GM18508 (cell line): ENCODE data around the gene EEFSEC.

ENCODE experiments used
- ATAC-seq: cut with Tn5 transposase; IDR thresholded peaks from one replicate; pipeline ENCODE4 v1.9.1; 2021; ENCODE audit warnings: moderate number of reproducible peaks; ENCODE audit not compliant: insufficient read depth, unreplicated experiment

Gene EEFSEC

GRCh38 chr3:128452120-128452519, 298.8 kb downstream of the EEFSEC start:
- no peak for ATAC-seq

DNA sequence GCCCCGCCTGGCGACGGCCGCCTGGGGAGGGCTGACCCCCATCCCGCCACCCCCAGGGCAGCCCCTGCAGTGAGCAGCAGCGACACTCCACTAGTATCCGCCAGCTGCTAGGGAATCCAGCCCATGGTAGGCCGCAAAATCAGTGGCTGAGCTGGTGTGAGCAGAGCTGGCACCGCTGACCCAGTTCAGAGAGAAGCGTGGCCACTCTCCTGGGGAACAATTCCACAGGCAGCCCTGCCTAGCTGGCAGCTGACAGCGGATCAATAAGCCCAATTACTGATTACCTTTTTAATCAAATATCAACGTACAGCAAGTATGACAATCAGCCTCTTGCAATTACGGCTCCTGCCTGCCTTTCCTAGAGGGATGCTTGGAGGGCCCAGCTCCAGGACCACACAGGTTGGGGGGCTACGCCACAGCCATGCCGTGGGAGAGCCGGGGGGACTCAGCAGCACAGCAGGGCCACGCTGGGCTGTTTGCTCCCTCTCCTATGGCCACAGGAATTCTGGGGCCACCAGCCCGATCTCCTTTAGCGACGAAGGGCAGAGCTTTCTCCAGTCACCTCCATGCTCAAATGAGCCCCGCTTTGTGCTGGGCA, 299.5 kb downstream of the EEFSEC start:
- ATAC-seq, result no peak

DNA sequence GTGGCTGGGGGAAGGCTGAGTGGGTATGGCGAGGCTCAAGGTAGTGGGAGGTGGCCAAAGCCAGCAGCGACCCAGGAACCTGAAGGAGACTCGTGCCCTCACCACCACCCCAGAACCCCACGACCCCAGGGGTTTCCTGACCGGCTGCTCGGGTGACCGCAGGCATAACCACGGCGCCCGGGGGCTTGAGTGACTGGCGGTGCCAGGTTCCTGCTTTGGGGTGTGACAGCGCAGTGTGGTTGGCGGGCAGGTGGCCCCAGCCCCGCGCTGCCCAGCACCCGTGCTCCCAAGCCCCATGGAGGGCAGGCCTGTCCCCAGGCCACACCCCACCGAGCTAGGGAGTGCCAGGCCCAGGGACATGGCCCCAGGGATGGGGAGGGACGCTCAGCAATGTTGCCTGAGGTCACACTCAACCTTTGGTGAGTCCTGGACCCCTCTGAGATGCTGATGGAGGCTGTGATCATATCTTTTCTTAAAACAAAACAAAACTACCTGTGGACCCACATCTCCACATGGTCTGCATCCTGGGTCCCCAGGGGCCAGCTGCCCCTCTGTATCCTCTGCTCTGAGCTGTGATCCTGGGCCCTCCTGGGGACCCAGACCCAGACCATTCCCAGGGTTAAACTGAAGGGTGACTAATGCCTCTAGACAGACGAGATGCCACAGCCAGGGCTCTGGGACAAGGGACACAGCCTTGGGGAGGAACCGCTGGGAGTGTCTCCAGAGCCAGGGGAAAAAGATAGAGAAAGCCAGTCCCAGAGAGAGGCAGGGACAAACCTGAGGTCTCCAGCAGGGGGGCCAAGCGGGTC, 300.4 kb downstream of the EEFSEC start:
- ATAC-seq, result no peak

- no peak for ATAC-seq
Observed at GRCh38 chr3:128454310-128454618, 301.0 kb downstream of the EEFSEC start.

DNA sequence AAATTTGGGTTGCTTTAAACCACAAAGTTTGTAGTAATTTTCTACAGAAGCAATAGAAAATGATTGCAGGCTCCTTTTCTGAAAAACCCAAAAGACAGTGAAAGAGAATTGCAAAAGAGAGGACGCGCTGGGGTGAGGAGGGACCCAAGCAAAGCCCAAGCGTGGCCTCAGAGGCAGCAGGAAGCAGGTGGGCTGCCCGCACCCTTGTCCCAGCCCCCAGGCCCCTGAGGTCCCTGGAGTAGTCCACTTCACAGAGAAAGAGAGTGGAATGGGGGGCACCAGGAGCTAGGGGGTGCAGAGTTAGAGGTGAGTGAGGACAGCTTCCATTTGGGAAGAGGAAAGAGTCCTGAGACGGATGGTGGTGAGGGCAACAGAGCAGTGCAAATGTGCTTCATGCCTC, 301.8 kb downstream of the EEFSEC start:
- ATAC-seq, result no peak

GRCh38 chr3:128455786-128456748, 302.8 kb downstream of the EEFSEC start:
- ATAC-seq, result no peak

GRCh38 chr3:128456776-128457715, 303.8 kb downstream of the EEFSEC start:
- ATAC-seq, result no peak

DNA sequence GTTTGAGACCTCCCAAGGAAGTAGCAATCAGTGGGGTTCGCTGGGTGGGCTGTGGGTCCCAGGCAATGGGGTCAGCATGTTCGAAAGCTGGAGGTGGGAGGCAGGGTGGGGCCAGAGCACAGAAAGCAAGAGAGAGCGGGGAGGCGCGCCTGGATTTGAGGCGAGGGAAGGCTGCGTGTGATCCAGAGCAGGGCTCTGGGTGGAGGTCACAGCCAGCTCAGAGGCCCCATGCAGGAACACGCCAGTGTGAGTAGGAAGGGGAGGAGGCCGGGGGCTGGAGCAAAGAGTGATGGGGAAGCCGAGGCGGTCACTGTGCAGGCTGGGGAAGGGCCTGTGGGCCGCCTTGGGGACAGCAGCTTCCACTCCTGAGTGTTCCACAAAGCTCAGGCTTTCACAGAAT, 304.7 kb downstream of the EEFSEC start:
- ATAC-seq, result no peak
